Neural crest cell (in vitro differentiated cells): ENCODE results near the gene ALMS1. TPM values are rescaled to one million over a fixed set of nuclear protein-coding genes. Genes with fewer than 3 reads are reported as not detected.
"Not testable (repeated sequence)": the region's sequence is repeated elsewhere in the genome, so short reads cannot be mapped to it uniquely, and the experiment has no call there.

ENCODE experiments used
- DNase-seq: peaks from one replicate; pipeline ENCODE4 v3.0.0; 2021; ENCODE audit warnings: low read depth, mixed read lengths, low spot score
- H3K27ac Mint-ChIP-seq: one replicate; pipeline ENCODE4 v1.8.0; 2021; ENCODE audit warnings: mild to moderate bottlenecking, mixed read lengths; ENCODE audit not compliant: unreplicated experiment
- H3K27me3 Mint-ChIP-seq: 2 replicates; pipeline ENCODE4 v1.8.0; 2021; ENCODE audit warnings: low read depth, mild to moderate bottlenecking, mixed read lengths
- H3K36me3 Mint-ChIP-seq: 2 replicates; pipeline ENCODE4 v1.8.0; 2021; ENCODE audit warnings: low read depth, mild to moderate bottlenecking, mixed read lengths
- H3K4me1 Mint-ChIP-seq: 2 replicates; pipeline ENCODE4 v1.8.0; 2021; ENCODE audit warnings: mixed read lengths
- H3K4me3 Mint-ChIP-seq: one replicate; pipeline ENCODE4 v1.8.0; 2021; ENCODE audit warnings: mild to moderate bottlenecking, mixed read lengths
- H3K9me3 Mint-ChIP-seq: 2 replicates; pipeline ENCODE4 v1.8.0; 2021; ENCODE audit warnings: mixed read lengths
- total RNA-seq: library from RNA; stranded (reverse); gene quantifications from 2 replicates; pipeline ENCODE4 v1.2.1, GENCODE V29; 2021
- TF ChIP-seq, protein P1 (sequence below): fragments of 200-600 bp; sonication (generic); conservative IDR thresholded peaks from 2 replicates; pipeline ENCODE4 v1.5.0; 2021; ENCODE audit warnings: antibody characterized with exemption, mild to moderate bottlenecking

Gene ALMS1
- total RNA-seq, 1 donor from 2014 or later = 48.1 TPM

DNA sequence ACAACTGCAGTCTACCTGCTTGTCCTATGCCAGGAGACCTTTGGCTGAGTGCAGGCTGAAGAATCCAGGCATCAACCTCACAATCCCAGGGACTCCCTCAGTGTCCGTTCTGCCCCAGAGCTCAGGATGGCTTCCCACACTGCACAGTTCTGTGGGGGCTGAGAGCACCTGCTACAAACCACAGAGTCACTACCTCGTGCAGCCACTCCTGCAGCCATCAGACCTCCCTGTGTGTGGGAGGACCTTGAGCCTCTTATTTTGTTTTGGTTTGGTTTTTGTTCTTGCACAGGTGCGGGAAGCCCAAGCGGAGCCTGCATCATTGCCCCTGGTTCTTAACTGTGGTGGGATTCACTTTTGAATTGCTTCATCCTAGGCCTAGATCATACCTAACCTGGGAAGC lies 225.6 kb downstream of the ALMS1 start:
- Mint-ChIP-seq H3K27me3 (no peaks in the 10 kb centered on the region), H3K9me3 (no peaks in the 10 kb centered on the region), H3K27ac (no peak overlapping the region), H3K36me3 (peaks cover 13% of the 10 kb centered on the region), H3K4me3 (no peak overlapping the region), H3K4me1 (no peaks in the 10 kb centered on the region)
- TF ChIP-seq, protein P1, sequence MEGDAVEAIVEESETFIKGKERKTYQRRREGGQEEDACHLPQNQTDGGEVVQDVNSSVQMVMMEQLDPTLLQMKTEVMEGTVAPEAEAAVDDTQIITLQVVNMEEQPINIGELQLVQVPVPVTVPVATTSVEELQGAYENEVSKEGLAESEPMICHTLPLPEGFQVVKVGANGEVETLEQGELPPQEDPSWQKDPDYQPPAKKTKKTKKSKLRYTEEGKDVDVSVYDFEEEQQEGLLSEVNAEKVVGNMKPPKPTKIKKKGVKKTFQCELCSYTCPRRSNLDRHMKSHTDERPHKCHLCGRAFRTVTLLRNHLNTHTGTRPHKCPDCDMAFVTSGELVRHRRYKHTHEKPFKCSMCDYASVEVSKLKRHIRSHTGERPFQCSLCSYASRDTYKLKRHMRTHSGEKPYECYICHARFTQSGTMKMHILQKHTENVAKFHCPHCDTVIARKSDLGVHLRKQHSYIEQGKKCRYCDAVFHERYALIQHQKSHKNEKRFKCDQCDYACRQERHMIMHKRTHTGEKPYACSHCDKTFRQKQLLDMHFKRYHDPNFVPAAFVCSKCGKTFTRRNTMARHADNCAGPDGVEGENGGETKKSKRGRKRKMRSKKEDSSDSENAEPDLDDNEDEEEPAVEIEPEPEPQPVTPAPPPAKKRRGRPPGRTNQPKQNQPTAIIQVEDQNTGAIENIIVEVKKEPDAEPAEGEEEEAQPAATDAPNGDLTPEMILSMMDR = no peak
- no peak for DNase-seq

DNA sequence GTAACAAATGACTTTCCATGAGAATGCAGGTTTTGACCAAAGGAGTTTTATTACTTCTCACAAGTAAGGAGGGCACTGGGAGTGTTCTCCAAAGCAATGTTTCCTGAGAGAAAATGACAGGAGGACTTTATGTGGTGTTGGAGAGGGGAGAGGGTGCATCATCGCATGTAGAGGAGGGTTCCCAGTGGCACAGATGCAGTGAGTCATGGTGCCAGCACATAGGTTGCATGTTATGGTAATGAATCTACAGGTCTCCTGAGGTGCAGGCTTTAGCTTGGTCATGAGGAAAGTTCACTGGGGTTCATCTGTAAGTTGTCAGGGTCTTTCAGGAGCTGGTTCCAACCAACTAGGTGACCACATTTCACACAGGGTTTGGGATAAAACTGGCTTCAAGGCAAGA lies 226.2 kb downstream of the ALMS1 start:
- Mint-ChIP-seq H3K36me3 (peaks cover 13% of the 10 kb centered on the region), H3K4me1 (no peaks in the 10 kb centered on the region), H3K27me3 (no peaks in the 10 kb centered on the region), H3K27ac (peak overlapping the region; percentile 47), H3K9me3 (no peaks in the 10 kb centered on the region), H3K4me3 (no peak overlapping the region)
- TF ChIP-seq, protein P1 = no peak
- no peak for DNase-seq

DNA sequence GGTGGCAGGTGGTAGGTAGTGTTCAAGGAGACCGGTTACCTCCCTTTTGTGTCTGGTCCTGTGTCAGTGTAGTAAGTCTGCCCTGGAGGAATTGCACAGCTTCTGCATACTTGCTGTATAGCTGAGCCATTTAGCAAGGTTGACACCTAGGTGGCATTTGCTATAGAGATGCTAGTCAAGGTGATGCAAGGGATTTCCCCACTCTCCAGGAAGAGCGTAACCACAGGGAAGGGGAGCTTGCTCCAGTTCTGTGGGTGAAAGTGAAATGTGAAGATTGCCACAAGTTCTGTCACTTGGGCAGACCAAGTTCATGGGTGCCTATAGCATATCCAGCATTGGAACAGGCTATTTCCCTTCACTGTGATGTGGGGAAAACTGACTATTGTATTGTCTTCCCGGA lies 228.5 kb downstream of the ALMS1 start:
- TF ChIP-seq, protein P1 = no peak
- Mint-ChIP-seq H3K9me3 (no peaks in the 10 kb centered on the region), H3K27ac (no peak overlapping the region), H3K4me3 (no peak overlapping the region), H3K36me3 (peaks cover 5% of the 10 kb centered on the region), H3K27me3 (no peaks in the 10 kb centered on the region), H3K4me1 (no peaks in the 10 kb centered on the region)
- DNase-seq = no peak

DNA sequence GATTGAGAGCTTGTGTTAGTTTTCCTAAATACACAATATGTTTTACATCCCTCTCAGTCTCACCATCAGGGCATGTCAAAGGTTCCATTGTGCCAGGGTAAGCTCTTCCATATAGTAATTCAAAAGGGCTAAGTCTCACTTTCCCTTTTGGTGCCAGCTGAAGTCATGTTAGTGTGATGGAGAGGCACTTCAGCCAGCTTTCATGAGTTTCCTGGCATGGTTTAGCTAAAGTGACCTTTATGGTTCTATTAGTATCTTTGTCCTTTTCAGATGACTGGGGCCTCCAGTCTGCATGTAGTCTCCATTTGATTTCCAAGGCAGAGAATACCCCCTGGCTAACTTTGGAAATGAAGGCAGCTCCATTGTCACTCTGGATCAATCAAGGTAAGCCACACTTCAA lies 229.4 kb downstream of the ALMS1 start:
- Mint-ChIP-seq H3K9me3 (no peaks in the 10 kb centered on the region), H3K4me1 (no peaks in the 10 kb centered on the region), H3K36me3 (peaks cover 5% of the 10 kb centered on the region), H3K27ac (no peak overlapping the region), H3K4me3 (no peak overlapping the region), H3K27me3 (no peaks in the 10 kb centered on the region)
- TF ChIP-seq, protein P1 = no peak
- DNase-seq = no peak

DNA sequence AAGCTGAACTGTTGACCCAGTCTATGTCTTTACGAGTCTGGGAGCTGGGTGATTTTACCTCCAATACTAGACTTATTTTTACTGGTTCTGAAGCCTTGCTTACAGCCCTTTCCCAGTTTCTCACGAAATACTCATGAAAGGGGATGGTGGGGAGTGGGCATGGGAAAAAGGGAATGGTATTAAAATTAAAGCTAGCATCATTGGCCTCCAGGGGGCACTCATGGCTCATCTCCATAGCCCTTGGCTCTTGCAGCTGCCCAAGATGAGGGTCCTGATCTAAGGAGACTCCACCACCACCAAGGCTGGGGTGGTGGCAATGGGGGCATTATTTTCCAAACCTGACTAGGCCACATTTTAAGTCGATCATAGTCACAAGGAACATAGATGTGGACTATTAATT lies 234.3 kb downstream of the ALMS1 start:
- H3K4me1 Mint-ChIP-seq, H3K4me3 Mint-ChIP-seq, H3K36me3 Mint-ChIP-seq, H3K27me3 Mint-ChIP-seq, H3K27ac Mint-ChIP-seq, H3K9me3 Mint-ChIP-seq: not testable (repeated sequence)
- TF ChIP-seq, protein P1 = peak; percentile 38
- DNase-seq = peak; percentile 6

DNA sequence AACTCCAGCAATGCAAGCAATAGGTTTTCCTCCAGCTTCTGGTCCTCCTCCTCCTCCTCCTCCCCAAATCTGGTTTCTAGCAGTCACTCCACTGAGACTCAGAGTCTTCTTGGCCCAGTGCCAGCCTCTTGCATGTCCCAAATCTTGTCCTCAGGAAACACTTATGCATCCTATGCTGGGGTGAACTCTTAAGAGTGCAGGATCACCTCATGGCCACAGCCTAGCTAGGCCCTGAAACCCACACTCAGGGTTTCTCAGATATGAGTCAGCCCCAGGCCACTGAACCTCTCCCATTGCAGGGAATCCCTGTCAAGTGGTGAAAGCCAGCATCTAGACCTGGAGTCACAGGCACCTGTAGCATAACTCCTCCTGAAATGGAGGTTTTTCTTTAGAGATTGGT lies 238.4 kb downstream of the ALMS1 start:
- not testable (repeated sequence) for H3K9me3 Mint-ChIP-seq, H3K27me3 Mint-ChIP-seq, H3K4me1 Mint-ChIP-seq, H3K27ac Mint-ChIP-seq, H3K4me3 Mint-ChIP-seq, DNase-seq, H3K36me3 Mint-ChIP-seq

DNA sequence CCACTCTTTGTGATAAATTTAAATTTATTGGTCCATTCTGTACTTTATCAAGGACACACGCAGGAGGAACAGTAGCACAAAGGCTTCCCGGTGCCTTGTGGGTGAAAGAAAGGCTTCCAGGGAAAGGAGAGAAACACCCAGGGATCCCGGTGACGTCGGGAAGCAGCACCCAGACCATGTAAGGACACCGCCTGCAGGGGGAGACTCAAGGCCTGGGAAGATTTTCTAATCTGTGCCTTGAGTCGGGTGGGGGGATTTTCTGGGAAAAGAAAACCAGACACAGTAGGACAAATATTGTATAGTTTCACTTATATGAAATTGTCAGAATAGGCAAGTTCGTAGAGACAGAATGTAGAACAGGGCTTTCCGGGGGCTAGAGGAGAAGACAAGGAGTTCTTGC lies 239.0 kb downstream of the ALMS1 start:
- H3K36me3 Mint-ChIP-seq, H3K4me1 Mint-ChIP-seq, H3K4me3 Mint-ChIP-seq, H3K9me3 Mint-ChIP-seq, H3K27me3 Mint-ChIP-seq, H3K27ac Mint-ChIP-seq, DNase-seq: not testable (repeated sequence)

DNA sequence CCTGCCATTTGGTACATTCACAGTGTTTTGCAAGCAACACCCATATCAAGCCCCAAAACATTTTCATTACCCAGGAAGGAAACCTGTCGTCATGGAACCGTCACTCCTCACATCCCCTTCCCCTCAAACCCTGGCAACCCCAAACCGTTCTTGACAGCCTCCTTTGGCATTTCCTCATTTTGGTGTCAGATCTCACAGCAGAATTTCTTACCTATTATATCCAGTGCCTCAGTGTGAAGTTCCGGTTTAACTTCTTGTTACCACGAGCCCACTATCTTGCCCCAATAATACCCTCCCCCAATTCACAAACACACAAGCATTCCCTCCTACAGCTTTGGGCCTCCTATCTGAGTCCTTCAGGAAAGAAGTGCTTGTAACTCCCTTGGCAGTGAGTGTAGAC lies 240.6 kb downstream of the ALMS1 start:
- DNase-seq, H3K27me3 Mint-ChIP-seq, H3K4me1 Mint-ChIP-seq, H3K27ac Mint-ChIP-seq, H3K36me3 Mint-ChIP-seq, H3K4me3 Mint-ChIP-seq, H3K9me3 Mint-ChIP-seq: not testable (repeated sequence)

DNA sequence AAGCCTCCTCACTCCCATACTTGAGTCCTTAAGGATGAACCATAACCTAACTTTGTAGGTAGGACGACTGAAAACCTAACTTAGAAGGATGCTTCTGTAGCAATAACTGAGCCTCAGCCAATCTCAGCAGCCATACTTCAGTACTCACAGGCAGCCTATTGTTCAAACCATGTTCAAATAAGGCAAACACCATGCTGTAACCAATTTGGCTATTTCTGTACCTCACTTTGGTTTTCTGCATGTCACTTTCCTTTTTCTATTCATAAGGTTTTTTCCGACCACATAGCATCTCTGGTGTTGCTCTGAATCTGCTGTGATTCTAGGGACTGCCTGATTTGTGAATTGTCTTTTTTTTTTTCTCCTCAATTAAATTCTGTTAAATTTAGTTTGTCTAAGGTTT lies 242.9 kb downstream of the ALMS1 start:
- not testable (repeated sequence) for H3K4me3 Mint-ChIP-seq, DNase-seq, H3K27ac Mint-ChIP-seq, H3K36me3 Mint-ChIP-seq, H3K9me3 Mint-ChIP-seq, H3K27me3 Mint-ChIP-seq, H3K4me1 Mint-ChIP-seq
